Pancreas (tissue), 10 donors: Measurements from ENCODE around the gene ADORA2A. TPM values are rescaled to one million over a fixed set of nuclear protein-coding genes. Genes with fewer than 3 reads are reported as not detected.

ENCODE experiments used
- ATAC-seq, 4 donors: fragments of 200-7000 bp; cut with Tn5 transposase; one replicate each; pipeline versions ENCODE4 v1.8.0 to v1.9.1; 2020; ENCODE audit warnings: mild to moderate bottlenecking in 4 of 4, moderate library complexity in 4 of 4
- DNase-seq, 6 donors: peaks; one replicate each; pipeline ENCODE4 v3.0.0-alpha.2; 2020
- FAIRE-seq: peaks from 2 replicates; lab custom pipeline; 2012; peaks lifted over from hg19 to GRCh38; lab: Jason Lieb, UNC
- H3K27ac ChIP-seq, 4 donors: fragments of 200-600 bp; sonication (generic); 1 replicate in 3 of 4; 2 replicates in 1 of 4; pipeline versions ENCODE4 v1.5.0 to v1.8.0; 2020
- H3K27me3 ChIP-seq, 4 donors: fragments of 200-600 bp; one replicate each; pipeline ENCODE4 v1.8.0; 2021
- H3K36me3 ChIP-seq, 3 donors: fragments of 200-600 bp; sonication (generic) in 1 of 3; one replicate each; pipeline versions ENCODE4 v1.5.0 to v1.8.0; 2020 to 2021
- H3K4me1 ChIP-seq, 3 donors: fragments of 200-600 bp; one replicate each; pipeline ENCODE4 v1.8.0; 2021
- H3K4me3 ChIP-seq, 4 donors: fragments of 200-600 bp; sonication (generic) in 2 of 4; one replicate each; pipeline versions ENCODE4 v1.5.0 to v1.8.0; 2020 to 2021
- H3K9me3 ChIP-seq, 4 donors: fragments of 200-600 bp; one replicate each; pipeline ENCODE4 v1.8.0; 2021
- CTCF ChIP-seq, 4 donors: fragments of 200-600 bp; sonication (generic) in 3 of 4; IDR thresholded peaks; one replicate each; pipeline versions ENCODE4 v1.5.0 to v1.8.0; 2021; ENCODE audit warnings: antibody characterized with exemption in 4 of 4
- WGBS, 2 donors: extraction: QIAGEN DNeasy Blood & Tissue Kit; methylation state at CpG; one replicate each; pipeline ENCODE4 v1.1.7; 2013; 5-methylcytosine and 5-hydroxymethylcytosine counted together
- intact Hi-C, 3 donors: fragments of 100-400 bp; cut with DNase I; formaldehyde crosslinking; loops; one replicate each; pipeline versions ENCODE4 v1.11.1 to v1.14.2; 2022
- polyA plus RNA-seq, 2 donors: library from polyadenylated mRNA; stranded (reverse); fragments of 200-250 nt; gene quantifications; one replicate each; pipeline ENCODE4 v1.2.3, GENCODE V29; 2013
- total RNA-seq, 6 donors: library from RNA; stranded (reverse); fragmentation: NEBNext Ultra II Directional in 4 of 6; extraction: Animal tissue kit (Norgen Biotek cat#: 25700) in 4 of 6; gene quantifications; one replicate each; pipeline versions ENCODE4 v1.2.1 to v1.2.4, GENCODE V29; 2021 to 2023
- donor health status: healthy with polysubstance abuse.
- donor health status: DM: no; HTN: no; CAD: no; lungs with moderate emphysema.
- donor health status: DM: no; HTN: no; CAD: no.
- donor health status: control.
- donor health status: control.
- donor health status: Bipolar disorder and iron deficiency.
- donor health status: DM: yes; HTN: yes; CAD: no.
- donor health status: DM: no; HTN: no; CAD: no.
- donor health status: DM: no; HTN: no; CAD: no.
- donor health status: DM: yes; HTN: yes; CAD: no.

ADORA2A gene
- total and polyA plus RNA-seq, 8 donors = 0.85 to 10.4 (median 1.6) TPM

- Histone ChIP-seq H3K27ac (no peak overlapping the region), H3K9me3 (no peaks in the 10 kb centered on the region), H3K4me3 (no peak overlapping the region), H3K36me3 (peaks cover 0 to 9% (median 4%) of the 10 kb centered on the region in 3 donors), H3K27me3 (no peaks in the 10 kb centered on the region), H3K4me1 (no peaks in the 10 kb centered on the region)
- DNase-seq (no peak), FAIRE-seq (no peak), ATAC-seq (no peak)
- no peak for TF ChIP-seq CTCF (IDR thresholded peaks at IDR 0.05)
- intact Hi-C loops = no loop called here
- WGBS, 2 donors = 89 to 96% methylated on average over 9 of the region's 9 CpGs
These were observed 17.7 kb upstream of the ADORA2A start for GRCh38 chr22:24409707-24410106.

- no peaks in the 10 kb centered on the region for H3K27me3 ChIP-seq
- DNase-seq = no peak
- intact Hi-C loops = no loop called here
These were observed 17.1 kb upstream of the ADORA2A start for GRCh38 chr22:24410110-24410856.

GRCh38 chr22:24411256-24412004 is 16.0 kb upstream of the ADORA2A start:
- intact Hi-C loops = no loop called here
- Histone ChIP-seq H3K4me1 (no peaks in the 10 kb centered on the region), H3K4me3 (no peak overlapping the region), H3K36me3 (peaks cover 0 to 13% (median 8%) of the 10 kb centered on the region in 3 donors), H3K9me3 (no peaks in the 10 kb centered on the region), H3K27me3 (no peaks in the 10 kb centered on the region), H3K27ac (no peak overlapping the region)
- 83 to 93% methylated on average over 10 of the region's 10 CpGs for WGBS, 2 donors
- no peak for ATAC-seq
- FAIRE-seq = no peak
- no peak for TF ChIP-seq CTCF (IDR thresholded peaks at IDR 0.05)
- DNase-seq = peak in 2 of 6 donors; percentile 6 to 49

More at GRCh38 chr22:24410110-24410856, 17.1 kb upstream of the ADORA2A start:
- no peak for FAIRE-seq
- TF ChIP-seq CTCF (IDR thresholded peaks at IDR 0.05) = no peak
- WGBS, 2 donors = 92 to 98% methylated on average over 8 of the region's 8 CpGs
- peaks cover 0 to 13% (median 8%) of the 10 kb centered on the region in 3 donors for H3K36me3 ChIP-seq
- H3K27ac ChIP-seq = no peak overlapping the region
- H3K4me3 ChIP-seq = no peak overlapping the region
- H3K4me1 ChIP-seq = no peaks in the 10 kb centered on the region
- no peak for ATAC-seq
- no peaks in the 10 kb centered on the region for H3K9me3 ChIP-seq

- Histone ChIP-seq H3K9me3 (no peaks in the 10 kb centered on the region), H3K27ac (no peak overlapping the region), H3K4me3 (no peak overlapping the region), H3K4me1 (no peaks in the 10 kb centered on the region), H3K36me3 (peaks cover 0 to 13% (median 8%) of the 10 kb centered on the region in 3 donors), H3K27me3 (no peaks in the 10 kb centered on the region)
- no peak for TF ChIP-seq CTCF (IDR thresholded peaks at IDR 0.05)
- DNase-seq = no peak
- no peak for ATAC-seq
- WGBS, 2 donors = 80 to 91% methylated on average over 7 of the region's 7 CpGs
- intact Hi-C loops = no loop called here
- FAIRE-seq = no peak
These were observed 15.1 kb upstream of the ADORA2A start for GRCh38 chr22:24412274-24412673.
